ENCODE results near the gene RESP18.
"Not testable (repeated sequence)": the region's sequence is repeated elsewhere in the genome, so short reads cannot be mapped to it uniquely, and the experiment has no call there.

The RESP18 gene

GRCh38 chr2:219290381-219291171 lies 42.0 kb downstream of the RESP18 start:
- DNase-seq: no peak

GRCh38 chr2:219289537-219290361 lies 42.8 kb downstream of the RESP18 start:
- peak; percentile 79 for DNase-seq

GRCh38 chr2:219289195-219289536 lies 43.4 kb downstream of the RESP18 start:
- DNase-seq: no peak

DNA sequence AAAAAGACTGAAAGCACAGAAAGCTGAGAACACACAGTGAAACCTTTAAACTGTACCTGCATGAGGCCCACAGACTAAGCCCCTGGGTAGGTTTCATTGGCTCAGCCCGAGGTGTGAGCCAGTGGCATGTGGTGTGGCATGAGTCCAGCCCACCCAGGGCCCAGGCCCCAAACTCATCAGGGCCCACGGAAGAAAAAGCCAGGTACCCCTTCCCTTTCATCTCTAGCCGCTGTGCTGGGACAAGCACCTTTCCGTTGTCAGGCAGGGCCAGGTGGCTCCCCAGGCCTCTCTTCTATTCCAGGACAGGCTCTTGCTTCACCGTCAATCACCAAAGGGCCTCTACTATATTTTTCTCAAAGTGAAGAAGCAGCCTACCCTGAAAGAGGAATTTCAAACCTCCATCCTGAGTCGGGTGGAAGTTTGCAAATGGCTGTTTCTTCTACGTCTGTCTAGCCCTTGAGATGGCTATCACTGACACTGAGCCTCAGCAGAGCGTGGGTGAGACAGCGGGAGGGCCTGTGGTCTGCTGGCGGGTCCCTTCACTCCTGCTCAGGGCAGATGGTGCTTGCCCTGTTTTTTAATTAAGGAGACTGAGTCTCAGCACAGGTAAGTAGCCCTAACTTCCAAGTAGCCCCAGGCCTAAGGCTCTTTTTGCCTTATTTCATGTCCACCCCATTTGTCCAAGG lies 44.8 kb downstream of the RESP18 start:
- DNase-seq: no peak

DNA sequence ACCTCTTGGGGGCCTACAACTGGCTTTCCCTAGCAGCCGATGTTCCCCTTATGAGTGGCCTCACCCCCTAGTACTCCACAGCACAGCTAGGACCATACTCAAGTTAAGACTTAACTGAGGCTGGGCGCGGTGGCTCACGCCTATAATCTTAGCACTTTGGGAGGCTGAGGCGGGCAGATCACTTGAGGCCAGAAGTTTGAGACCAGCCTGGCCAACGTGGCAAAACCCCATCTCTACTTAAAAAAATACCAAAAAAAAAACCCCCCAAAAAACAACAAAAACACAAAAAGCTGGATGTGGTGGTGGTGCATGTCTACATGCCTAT lies 45.5 kb downstream of the RESP18 start:
- DNase-seq: not testable (repeated sequence)

- DNase-seq: no peak
Observed at GRCh38 chr2:219286436-219287115, 46.0 kb downstream of the RESP18 start.

GRCh38 chr2:219285894-219286425 lies 46.6 kb downstream of the RESP18 start:
- no peak for DNase-seq

- no peak for DNase-seq
Observed at GRCh38 chr2:219285373-219285735, 47.2 kb downstream of the RESP18 start.

GRCh38 chr2:219284501-219285372 lies 47.8 kb downstream of the RESP18 start:
- no peak for DNase-seq

DNA sequence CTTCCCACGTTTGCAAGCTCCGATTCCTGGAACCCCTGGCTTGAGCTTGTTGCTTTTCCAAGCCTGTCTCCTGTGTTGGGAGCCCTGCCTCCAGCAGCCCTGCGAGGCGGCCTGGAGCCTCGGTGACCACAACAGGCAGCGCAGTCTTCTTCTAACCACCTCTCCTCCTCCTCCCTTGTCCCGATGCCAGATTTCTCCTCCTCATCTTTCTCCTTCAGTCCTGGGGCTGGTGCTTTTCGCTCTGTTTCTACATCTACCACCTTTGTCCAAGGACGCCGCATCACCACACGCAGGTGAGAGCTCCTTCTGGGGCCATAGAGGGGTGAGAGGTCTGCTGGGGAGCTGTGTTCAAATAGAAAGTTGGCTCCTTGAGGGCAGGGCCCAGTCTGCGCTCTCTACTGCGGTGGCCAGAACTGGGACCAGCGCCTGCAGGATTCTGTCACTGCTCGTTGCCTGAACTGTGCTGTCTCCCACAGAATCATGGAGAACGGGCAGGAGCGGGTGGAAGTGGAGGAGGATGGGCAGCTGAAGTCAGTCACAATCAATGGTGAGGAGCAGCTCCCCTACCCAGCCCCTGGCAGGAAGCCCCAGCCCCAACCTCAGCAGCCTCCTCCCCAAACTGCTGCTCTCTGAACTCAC lies 49.5 kb downstream of the RESP18 start:
- no peak for DNase-seq

DNA sequence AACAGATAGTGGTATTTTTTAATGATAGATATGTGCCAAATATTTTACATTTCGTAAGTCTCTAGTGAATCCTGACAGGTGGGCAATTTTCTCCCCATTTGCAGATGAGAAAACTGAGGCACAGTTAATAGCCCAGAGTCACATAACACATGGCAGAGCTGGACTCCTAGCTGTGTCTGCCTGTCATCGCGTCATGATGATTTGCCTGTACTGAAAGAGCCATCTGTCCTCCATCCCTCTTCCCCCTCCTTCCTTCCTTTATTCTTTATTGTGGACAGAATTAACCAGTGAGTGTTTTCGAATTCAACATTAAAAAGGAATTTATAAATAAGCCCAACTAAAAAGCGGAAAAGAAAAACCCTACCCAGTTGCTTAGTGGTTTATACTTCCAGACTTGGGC lies 50.2 kb downstream of the RESP18 start:
- DNase-seq: no peak

DNA sequence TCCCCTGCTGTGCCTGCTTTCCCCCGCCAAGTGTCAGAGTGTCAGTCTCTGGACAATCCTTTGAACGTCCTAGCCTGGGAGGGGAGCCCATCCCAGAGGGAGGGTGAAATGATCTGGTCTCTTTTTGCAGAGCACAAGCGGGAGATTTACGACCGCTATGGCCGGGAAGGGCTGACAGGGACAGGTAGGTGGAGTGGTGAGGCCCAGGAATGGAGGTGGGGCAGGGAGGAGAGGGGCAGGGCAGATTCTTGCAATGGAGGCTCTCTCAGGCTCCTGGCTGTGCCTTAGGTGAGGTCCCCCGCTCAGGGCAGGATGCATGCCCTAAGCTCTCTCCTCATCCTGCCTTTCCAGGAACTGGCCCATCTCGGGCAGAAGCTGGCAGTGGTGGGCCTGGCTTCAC lies 51.0 kb downstream of the RESP18 start:
- no peak for DNase-seq

GRCh38 chr2:219280651-219281050 lies 51.9 kb downstream of the RESP18 start:
- no peak for DNase-seq

DNA sequence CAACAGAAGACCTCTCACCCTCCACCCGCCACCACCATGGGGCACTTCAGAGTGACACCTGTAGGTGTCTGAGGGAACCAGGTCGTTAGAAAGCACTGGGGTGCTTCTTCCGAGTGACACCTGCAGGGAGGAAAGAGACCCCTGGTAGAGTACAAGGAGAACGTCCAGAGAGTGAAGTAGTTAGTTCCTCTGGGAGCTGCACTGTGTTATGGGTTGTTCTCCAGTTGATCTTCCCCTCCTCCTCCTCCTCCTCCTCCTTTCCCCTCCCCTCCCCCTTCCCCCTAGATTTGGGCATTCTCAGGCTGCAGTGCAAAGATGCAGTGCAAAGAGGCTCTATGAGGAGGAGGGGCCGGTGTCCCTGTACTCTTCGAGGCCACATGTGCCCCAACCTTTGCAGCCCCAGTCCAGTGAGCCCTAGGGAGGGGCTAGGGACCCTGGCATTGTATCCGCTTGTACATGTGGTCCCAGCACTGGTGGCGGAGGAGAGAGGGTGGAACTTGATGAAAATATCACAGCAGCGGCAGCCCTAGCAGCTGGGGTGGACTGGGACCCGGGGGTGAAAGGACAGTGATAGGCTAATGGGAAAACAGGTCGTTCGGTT lies 52.5 kb downstream of the RESP18 start:
- DNase-seq: no peak

DNA sequence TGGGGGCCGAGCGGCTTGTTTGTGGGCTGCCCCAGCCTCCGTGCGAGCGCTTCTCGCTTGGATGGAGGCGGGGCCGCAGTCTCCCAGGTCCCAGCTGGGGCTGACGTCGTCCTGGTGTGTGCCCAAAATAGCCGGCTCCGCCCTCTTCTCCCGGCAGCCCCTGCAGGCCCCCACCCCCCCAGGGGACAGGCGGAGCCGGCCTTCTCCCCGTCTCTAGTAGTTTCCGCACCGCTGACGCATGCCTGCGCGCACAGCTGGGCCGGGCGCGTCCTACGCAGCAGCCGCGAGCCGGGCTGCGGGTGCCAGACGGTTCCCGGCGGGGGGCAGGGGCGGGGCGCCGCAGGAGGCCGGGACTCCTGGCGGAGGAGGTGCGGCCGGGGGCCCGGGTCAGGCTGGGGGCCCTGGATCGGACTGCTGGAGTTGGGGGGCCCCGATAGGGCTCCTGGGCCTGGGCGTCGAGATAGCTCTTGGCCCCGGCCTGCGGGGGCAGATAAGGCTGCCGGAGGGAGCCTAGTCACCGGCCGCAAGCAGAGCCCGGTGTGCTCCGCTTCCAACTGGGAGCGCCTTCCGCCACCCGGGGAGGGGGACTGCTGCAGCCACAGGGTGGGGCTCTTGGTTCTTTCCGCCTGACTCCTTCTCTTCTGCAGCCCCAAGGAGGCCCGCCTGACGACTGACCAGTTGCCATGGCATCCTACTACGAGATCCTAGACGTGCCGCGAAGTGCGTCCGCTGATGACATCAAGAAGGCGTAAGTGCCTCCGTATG lies 53.2 kb downstream of the RESP18 start, which contains the start of gene DNAJB2:
Gene DNAJB2 (plus strand): TSS at position 216 of the 765 bp plus-strand sequence. CDS start 468 bp downstream, at position 684.
- peak; percentile 98 for DNase-seq

GRCh38 chr2:219278655-219279150 lies 53.8 kb downstream of the RESP18 start:
- DNase-seq: no peak

- peak; percentile 43 for DNase-seq
Observed at GRCh38 chr2:219277703-219278654, 54.6 kb downstream of the RESP18 start.
